GM21381 (cell line): ENCODE data around the gene BMI1.

Experiments used
- ATAC-seq: cut with Tn5 transposase; IDR thresholded peaks from one replicate; pipeline ENCODE4 v1.9.1; 2021; ENCODE audit warnings: mild to moderate bottlenecking, moderate library complexity; ENCODE audit not compliant: unreplicated experiment

Gene BMI1

DNA sequence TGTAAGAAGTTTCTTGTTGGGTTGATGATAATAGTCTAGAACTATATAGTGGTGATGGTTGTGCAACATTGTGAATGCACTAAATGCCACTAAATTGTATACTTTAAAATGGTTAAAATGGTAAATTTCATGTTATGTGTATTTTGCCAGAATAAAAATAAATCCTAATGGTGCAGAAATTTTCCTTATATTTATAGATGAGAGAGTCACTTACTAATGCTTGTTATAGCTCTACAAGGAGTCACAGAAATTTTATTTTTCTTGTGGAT is 45.5 kb downstream of the BMI1 start:
- ATAC-seq, result no peak

DNA sequence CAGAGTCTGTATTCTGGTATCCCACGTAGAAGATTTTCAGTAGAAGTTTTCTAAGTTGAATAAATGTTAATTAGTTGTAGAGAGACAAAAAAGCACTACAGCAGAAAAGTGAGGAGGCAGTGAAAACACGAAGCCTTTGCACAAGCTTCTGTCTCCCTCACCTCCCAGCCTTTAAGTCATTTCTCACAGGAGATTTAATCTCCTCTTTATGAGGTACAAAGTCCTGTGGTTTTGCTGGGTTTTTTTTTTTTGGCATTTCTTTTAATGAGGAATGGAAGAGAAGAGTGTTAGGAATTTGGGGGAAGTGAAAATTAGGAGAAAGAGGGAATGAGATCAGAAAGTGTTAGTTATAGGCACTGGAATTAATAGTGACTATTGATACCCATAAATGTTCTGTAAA is 45.9 kb downstream of the BMI1 start:
- ATAC-seq, result no peak

GRCh38 chr10:22367471-22367870 is 46.6 kb downstream of the BMI1 start:
- no peak for ATAC-seq

DNA sequence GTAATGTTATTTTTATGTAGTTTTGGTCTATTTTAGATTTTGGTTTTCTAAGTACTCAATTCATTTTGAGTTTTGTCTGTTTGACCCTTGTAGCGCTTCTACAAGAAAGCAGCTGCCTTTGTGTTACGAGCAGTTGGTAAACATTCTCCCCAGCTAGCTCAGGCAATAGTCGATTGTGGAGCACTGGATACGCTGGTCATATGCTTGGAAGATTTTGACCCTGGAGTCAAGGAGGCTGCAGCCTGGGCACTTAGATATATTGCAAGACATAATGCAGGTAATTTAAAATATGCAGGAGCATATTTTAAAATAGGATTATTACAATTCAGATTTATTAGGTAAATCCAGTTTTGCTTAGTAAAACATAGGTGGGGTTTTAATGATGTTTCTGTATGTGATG is 47.5 kb downstream of the BMI1 start:
- no peak for ATAC-seq

DNA sequence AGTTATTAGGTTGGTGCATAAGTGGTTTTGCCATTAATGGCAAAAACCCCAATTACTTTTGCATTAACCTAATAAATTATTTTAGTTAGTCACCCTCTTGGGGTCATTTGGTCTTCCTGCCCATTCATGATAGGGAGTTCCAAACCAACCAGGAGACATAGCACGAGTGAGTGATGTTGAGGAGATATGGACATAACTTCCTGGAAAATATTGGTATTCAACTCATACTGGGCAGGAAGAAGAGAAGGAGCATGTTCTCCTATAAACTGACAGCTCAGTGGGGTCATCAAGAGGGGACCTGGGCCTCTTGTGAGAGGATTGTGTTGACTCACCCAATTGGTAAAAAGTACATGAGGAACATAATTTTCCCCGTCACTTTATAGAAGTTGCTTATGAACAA is 48.1 kb downstream of the BMI1 start:
- no peak for ATAC-seq

DNA sequence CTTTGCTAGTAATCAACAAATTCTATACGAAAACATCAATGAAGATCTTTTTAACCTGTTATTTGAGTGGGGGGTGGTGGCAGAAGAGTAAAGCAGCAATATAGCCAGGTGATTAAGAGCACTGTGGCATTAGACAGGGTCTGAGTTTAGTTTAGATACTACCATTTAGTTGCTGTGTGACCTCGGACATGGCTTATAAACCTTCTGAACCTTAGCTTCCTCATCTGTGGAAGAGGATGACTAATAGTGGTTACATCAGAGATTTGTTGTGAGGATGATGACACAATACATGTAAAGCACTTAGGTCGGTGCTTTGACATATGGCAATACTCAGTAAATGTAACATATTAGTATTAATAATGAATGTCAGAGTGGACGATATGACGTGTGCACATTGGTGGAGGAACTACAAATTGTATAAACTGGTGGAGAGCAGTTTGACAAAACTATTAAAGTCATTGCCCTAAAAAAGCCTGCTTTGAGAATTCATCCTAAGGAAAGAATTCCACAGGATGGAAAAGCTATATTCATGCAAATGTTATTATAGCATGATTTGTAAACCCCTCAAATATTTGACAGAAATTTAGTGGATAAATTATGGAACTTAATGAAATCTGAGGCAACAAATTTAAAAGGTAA is 48.7 kb downstream of the BMI1 start:
- peak; percentile 53 for ATAC-seq

DNA sequence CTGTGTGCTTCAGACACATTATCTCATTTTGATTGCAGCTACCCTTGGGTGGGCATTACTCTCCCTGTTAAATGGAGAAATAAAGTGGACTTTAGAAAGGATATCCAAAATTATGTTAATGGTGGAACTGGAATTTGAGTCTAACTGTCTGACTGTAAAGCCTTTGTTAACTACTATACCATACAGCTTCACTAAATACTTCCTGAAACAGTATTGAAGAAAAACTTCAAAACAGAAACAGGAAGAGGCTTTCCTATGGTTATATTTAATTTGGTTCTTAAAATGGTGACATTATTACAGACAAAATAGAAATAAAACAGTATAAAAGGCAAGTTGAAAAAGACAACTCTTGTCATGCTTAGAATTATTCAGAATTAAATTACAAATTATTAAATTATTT is 49.4 kb downstream of the BMI1 start:
- ATAC-seq, result no peak

DNA sequence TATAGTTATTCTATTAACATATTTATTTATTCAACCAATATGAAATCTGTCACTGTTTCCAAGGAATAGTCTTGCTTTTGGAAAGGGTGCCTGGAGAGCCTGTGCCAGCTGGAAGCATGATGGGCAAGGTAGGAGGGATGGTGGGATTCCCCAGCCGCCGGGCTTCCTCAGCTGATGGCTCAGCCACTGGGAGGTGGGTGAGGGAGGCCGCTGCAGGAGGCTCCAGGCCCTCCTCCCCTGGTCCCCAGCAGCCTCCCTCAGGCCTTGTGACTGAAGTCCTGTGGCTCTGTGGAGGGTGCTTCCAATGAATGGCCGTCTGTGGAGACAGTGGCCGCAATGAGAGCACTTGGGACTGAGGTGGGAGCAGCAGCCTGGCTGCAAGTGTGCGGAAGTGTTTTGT is 51.4 kb downstream of the BMI1 start:
- ATAC-seq, result no peak

- ATAC-seq, result no peak
Observed at GRCh38 chr10:22372917-22373316, 52.0 kb downstream of the BMI1 start.

DNA sequence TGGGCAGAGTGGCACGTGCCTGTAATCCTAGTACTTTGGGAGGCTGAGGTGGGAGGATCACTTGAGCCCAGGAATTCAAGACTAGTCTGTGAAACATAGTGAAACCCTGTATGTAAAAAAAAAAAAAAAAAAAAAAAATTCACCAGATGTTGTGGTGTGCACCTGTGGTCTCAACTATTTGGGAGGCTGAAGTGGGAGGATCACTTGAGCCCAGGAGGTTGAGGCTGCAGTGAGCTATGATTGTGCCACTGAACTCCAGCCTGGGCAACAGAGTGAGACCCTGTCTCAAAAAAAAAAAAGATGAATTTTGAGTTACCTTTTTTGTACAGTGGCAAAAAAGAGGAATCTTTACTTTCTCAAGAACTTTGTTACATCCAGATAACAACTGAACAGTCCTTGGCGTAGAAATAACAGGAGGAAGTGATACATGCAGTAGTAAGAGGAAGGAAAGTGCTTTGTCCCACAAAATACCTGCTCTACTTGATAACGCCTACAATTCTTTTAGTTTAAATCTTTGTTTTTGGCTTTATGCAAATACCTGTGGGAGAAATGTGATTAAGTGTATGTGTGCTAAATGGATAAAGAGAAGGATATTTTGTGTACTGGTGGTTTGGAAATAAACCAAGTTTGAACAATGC is 53.7 kb downstream of the BMI1 start:
- ATAC-seq, result no peak

DNA sequence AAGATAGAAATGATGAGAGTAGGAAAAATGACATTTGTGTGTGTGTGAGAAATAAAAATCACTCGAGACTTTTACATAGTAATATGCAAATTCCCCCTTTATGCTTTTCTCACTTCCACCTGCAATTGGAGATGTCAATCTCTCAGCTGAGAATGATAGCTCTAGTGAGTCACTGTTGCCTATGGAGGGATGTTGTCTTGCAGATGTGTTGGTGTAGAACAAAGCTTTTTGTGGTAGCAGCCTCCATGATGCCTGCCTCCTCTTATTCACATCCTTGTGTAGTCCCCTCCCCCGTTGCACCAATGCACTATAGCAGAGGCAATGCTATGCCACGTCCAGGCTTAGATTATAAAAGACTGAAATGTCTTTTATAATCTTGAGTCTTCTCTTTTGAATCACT is 58.2 kb downstream of the BMI1 start:
- ATAC-seq, result peak; percentile 40
